Gastroesophageal sphincter (tissue), 4 donors: ENCODE measurements around the gene DDHD1. TPM values are rescaled to one million over a fixed set of nuclear protein-coding genes. Genes with fewer than 3 reads are reported as not detected.

Source experiments
- ATAC-seq: fragments of 150-250 bp; one replicate; pipeline ENCODE4 v1.9.1; 2016; ENCODE audit warnings: mild to moderate bottlenecking, moderate library complexity
- H3K27ac ChIP-seq, 4 donors: fragments of 200-600 bp; sonication (generic) in 3 of 4; 1 replicate in 3 of 4; 2 replicates in 1 of 4; pipeline ENCODE4 v1.5.1; 2016 to 2019
- H3K27me3 ChIP-seq: fragments of 200-600 bp; sonication (generic); one replicate; pipeline ENCODE4 v1.5.1; 2019
- H3K36me3 ChIP-seq, 2 donors: fragments of 200-600 bp; sonication (generic); one replicate each; pipeline ENCODE4 v1.5.1; 2019; ENCODE audit warnings: control low read depth in 1 of 2
- H3K4me1 ChIP-seq, 3 donors: fragments of 200-600 bp; sonication (generic); 1 replicate in 2 of 3; 2 replicates in 1 of 3; pipeline ENCODE4 v1.5.1; 2016 to 2019; ENCODE audit warnings: control low read depth in 2 of 3
- H3K4me3 ChIP-seq, 2 donors: fragments of 200-600 bp; sonication (generic); one replicate each; pipeline ENCODE4 v1.5.1; 2019; ENCODE audit warnings: mild to moderate bottlenecking in 1 of 2, moderate library complexity in 1 of 2
- H3K9me3 ChIP-seq, 3 donors: fragments of 200-600 bp; sonication (generic); one replicate each; pipeline ENCODE4 v1.5.1; 2017 to 2019; ENCODE audit warnings: control low read depth in 2 of 3
- CTCF ChIP-seq, 4 experiments: fragments of 200-600 bp in 2 of 4; fragments of 450-650 bp in 2 of 4; sonication (generic) in 1 of 4; IDR thresholded peaks; one replicate each; pipeline ENCODE4 v1.5.1; 2017 to 2019; ENCODE audit warnings: antibody characterized with exemption in 4 of 4, mild to moderate bottlenecking in 2 of 4, moderate library complexity in 2 of 4
- EP300 ChIP-seq: sonication (generic); formaldehyde crosslinking; IDR thresholded peaks from one replicate; pipeline ENCODE4 v1.6.1; 2017; ENCODE audit warnings: antibody characterized with exemption, mild to moderate bottlenecking
- POLR2A ChIP-seq, 2 donors: fragments of 450-650 bp; IDR thresholded peaks; one replicate each; pipeline ENCODE4 v1.6.1; 2017; ENCODE audit warnings: antibody characterized with exemption in 2 of 2, mild to moderate bottlenecking in 2 of 2, moderate library complexity in 1 of 2
- POLR2AphosphoS5 ChIP-seq: sonication (generic); formaldehyde crosslinking; IDR thresholded peaks from one replicate; pipeline ENCODE4 v1.6.1; 2017; ENCODE audit warnings: antibody characterized with exemption
- WGBS, 2 donors: methylation state at CpG; one replicate each; pipeline ENCODE4 v1.1.5; 2018; ENCODE audit warnings: low coverage in 1 of 2; 5-methylcytosine and 5-hydroxymethylcytosine counted together
- total RNA-seq, 4 donors: library from RNA; depleted of rRNA; stranded (reverse); fragments of >200 nt; gene quantifications; one replicate each; pipeline ENCODE4 v1.1.0, GENCODE V29; 2016

Gene DDHD1
- total RNA-seq, 4 donors from 2014 or later, result 15.4 to 36.4 (median 20.7) TPM

GRCh38 chr14:53006931-53007562, 146.1 kb downstream of the DDHD1 start:
- no peak overlapping the region for H3K4me3 ChIP-seq
- H3K27me3 ChIP-seq, result no peaks in the 10 kb centered on the region
- no peak overlapping the region for H3K27ac ChIP-seq
- TF ChIP-seq POLR2AphosphoS5, result no peak
- TF ChIP-seq EP300, result no peak
- no peak for TF ChIP-seq CTCF (IDR thresholded peaks at IDR 0.05)
- no peak for TF ChIP-seq POLR2A (IDR thresholded peaks at IDR 0.05)
- ATAC-seq, result no peak
- H3K36me3 ChIP-seq, result no peaks in the 10 kb centered on the region
- H3K9me3 ChIP-seq, result no peaks in the 10 kb centered on the region
- H3K4me1 ChIP-seq, result peaks cover 0 to 20% (median 7%) of the 10 kb centered on the region in 3 donors
- WGBS, 2 donors, result 60 to 88% methylated on average over 1 to 2 of the region's 4 CpGs

DNA sequence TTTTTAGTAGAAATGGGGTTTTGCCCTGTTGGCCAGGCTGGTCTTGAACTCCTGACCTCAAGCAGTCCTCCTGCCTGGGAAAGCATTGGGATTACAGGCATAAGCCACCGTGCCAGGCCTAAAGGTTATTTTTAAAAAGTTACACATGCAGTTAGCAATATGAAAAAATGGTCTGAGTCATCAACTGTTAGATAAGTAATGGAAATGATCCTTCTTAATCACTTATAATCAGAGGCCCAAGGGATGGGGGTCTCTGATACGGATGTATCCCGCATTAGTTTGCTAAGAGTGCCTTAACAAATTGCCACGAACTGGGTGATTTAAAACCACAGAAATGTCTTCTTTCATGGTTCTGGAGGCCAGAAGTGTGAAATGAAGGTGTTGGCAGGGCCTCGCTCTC, 148.1 kb downstream of the DDHD1 start:
- 73 to 90% methylated on average over 5 of the region's 5 CpGs for WGBS, 2 donors
- peaks cover 0 to 14% (median 11%) of the 10 kb centered on the region in 3 donors for H3K4me1 ChIP-seq
- TF ChIP-seq POLR2A (IDR thresholded peaks at IDR 0.05) (no peak), POLR2AphosphoS5 (no peak), EP300 (no peak), CTCF (IDR thresholded peaks at IDR 0.05) (no peak)
- ATAC-seq, result peak; percentile 38
- no peaks in the 10 kb centered on the region for H3K9me3 ChIP-seq
- no peaks in the 10 kb centered on the region for H3K27me3 ChIP-seq
- H3K27ac ChIP-seq, result no peak overlapping the region
- no peak overlapping the region for H3K4me3 ChIP-seq
- H3K36me3 ChIP-seq, result no peaks in the 10 kb centered on the region

DNA sequence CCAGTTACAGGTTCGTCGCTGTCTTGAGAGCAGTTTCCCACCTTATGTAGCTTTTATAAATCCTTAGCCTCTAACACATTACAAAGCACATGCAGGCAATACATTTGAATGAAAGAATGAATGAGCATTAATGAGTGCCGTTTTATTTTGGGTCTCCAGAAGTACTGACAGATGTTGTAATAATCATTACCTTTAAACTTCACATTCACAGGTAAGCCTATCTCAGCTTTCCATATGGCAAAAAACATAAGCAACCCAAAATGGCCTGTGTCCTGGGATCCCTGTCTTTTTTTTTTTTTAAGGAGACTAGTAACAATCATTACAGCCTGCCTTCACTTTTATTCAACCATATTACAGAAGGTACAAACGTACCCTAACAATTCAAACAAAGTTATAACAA, 149.3 kb downstream of the DDHD1 start:
- ATAC-seq, result no peak
- 85 to 92% methylated on average over 4 of the region's 4 CpGs for WGBS, 2 donors
- TF ChIP-seq EP300 (no peak), POLR2A (IDR thresholded peaks at IDR 0.05) (no peak), CTCF (IDR thresholded peaks at IDR 0.05) (no peak), POLR2AphosphoS5 (no peak)

GRCh38 chr14:53002576-53002975, 150.5 kb downstream of the DDHD1 start:
- Histone ChIP-seq H3K27me3 (no peaks in the 10 kb centered on the region), H3K27ac (peak overlapping the region in 1 of 4 donors; percentile 44)

More for the DNA sequence above, 149.3 kb downstream of the DDHD1 start:
- Histone ChIP-seq H3K36me3 (no peaks in the 10 kb centered on the region), H3K9me3 (no peaks in the 10 kb centered on the region), H3K4me3 (no peak overlapping the region), H3K27ac (no peak overlapping the region), H3K27me3 (no peaks in the 10 kb centered on the region), H3K4me1 (peaks cover 0 to 15% (median 14%) of the 10 kb centered on the region in 3 donors)

DNA sequence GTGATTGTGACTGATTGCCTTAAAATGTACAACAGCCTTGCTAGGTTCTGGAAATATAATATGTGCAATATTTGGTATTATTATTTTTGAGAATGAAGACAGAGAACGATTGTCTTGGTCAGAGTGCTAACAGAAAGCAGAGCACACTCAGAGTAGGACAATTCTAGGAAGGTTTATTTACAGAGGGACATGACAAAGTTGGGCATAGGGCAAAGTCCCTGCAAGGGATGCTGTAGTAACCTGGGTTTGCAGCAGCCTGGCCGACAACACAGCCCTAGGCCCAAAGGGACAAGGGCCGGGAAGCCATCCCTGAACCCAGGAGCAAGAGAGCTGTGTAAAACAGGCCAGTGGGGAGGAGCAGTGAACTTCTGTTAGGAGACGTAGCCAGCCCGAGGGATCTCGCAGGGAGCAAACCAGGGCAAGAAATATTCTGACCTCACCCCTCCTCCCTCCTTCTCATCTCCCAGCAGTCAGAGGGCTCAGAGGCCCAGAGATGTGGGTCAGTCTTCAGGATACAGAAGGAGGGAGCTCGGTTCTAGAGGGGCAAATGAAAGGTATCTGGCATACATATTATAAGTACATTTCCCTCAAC, 151.2 kb downstream of the DDHD1 start:
- 20 to 39% methylated on average over 1 to 6 of the region's 7 CpGs for whole genome bisulfite sequencing, 2 donors
- no peaks in the 10 kb centered on the region for H3K9me3 ChIP-seq
- ATAC-seq, result no peak
- no peaks in the 10 kb centered on the region for H3K36me3 ChIP-seq
- no peak overlapping the region for H3K4me3 ChIP-seq
- peaks cover 5 to 26% (median 22%) of the 10 kb centered on the region in 3 donors for H3K4me1 ChIP-seq
- TF ChIP-seq CTCF (IDR thresholded peaks at IDR 0.05), result no peak
- TF ChIP-seq POLR2A (IDR thresholded peaks at IDR 0.05), result no peak
- no peak for TF ChIP-seq EP300
- TF ChIP-seq POLR2AphosphoS5, result no peak
- H3K27me3 ChIP-seq, result no peaks in the 10 kb centered on the region
- peak overlapping the region in 1 of 4 donors; percentile 44 for H3K27ac ChIP-seq

More at GRCh38 chr14:53002576-53002975, 150.5 kb downstream of the DDHD1 start:
- Histone ChIP-seq H3K9me3 (no peaks in the 10 kb centered on the region), H3K4me3 (no peak overlapping the region), H3K4me1 (peaks cover 5 to 26% (median 22%) of the 10 kb centered on the region in 3 donors), H3K36me3 (no peaks in the 10 kb centered on the region)
- TF ChIP-seq POLR2A (IDR thresholded peaks at IDR 0.05), result no peak
- ATAC-seq, result no peak
- WGBS, 2 donors, result 56% methylated on average over 4 of the region's 5 CpGs; no CpG with 5 or more reads in 1 of the 2 donors
